IMR-90 (cell line): ENCODE measurements around the gene TSC22D4. TPM values are rescaled to one million over a fixed set of nuclear protein-coding genes. Genes with fewer than 3 reads are reported as not detected.

Experiments used
- ATAC-seq: fragments of 200-7000 bp; cut with Tn5 transposase; 2 replicates; pipeline ENCODE4 v1.9.1; 2020; ENCODE audit warnings: low read depth, mild to moderate bottlenecking, moderate library complexity
- BruUV-seq: library from RNA; stranded (reverse); fragments of 400-500 nt; replicated peaks from 2 replicates; lab custom pipeline; 2021; lab: Mats Ljungman, UMichigan
- CTCF ChIA-PET: fragments of 300-600 bp; formaldehyde crosslinking; extraction: SDS; loops from one replicate; lab custom pipeline; 2021; ENCODE audit warnings: antibody characterized with exemption; lab: Yijun Ruan, JAX
- POLR2A ChIA-PET: fragments of 300-600 bp; sonication (Branson Sonifier 250); formaldehyde crosslinking; loops from one replicate; lab custom pipeline; 2022; ENCODE audit warnings: antibody characterized with exemption; ENCODE audit not compliant: unreplicated experiment; lab: Charles Lee
- DNase-seq: peaks from one replicate; pipeline ENCODE4 v3.0.0; 2013
- H2AFZ ChIP-seq: replicated peaks from 2 replicates; pipeline ENCODE3; 2013; ENCODE audit warnings: low read length, mild to moderate bottlenecking; ENCODE audit not compliant: poor library complexity
- H2AK5ac ChIP-seq: 2 replicates; pipeline ENCODE4 v1.6.1; 2013; ENCODE audit warnings: low read depth, low read length, inconsistent platforms
- H2AK9ac ChIP-seq: replicated peaks from 2 replicates; pipeline ENCODE3; 2013; ENCODE audit warnings: mild to moderate bottlenecking, low read depth, low read length, moderate library complexity; ENCODE audit not compliant: poor library complexity
- H2BK120ac ChIP-seq: 2 replicates; pipeline ENCODE4 v1.6.1; 2013; ENCODE audit warnings: low read depth, low read length, inconsistent platforms
- H2BK15ac ChIP-seq: 3 replicates; pipeline ENCODE4 v1.6.1; 2013; ENCODE audit warnings: low read depth, low read length, inconsistent platforms
- H2BK20ac ChIP-seq: 2 replicates; pipeline ENCODE4 v1.6.1; 2013; ENCODE audit warnings: low read depth, mild to moderate bottlenecking, inconsistent platforms, low read length, moderate library complexity
- H2BK5ac ChIP-seq: 2 replicates; pipeline ENCODE4 v1.6.1; 2013; ENCODE audit warnings: mild to moderate bottlenecking, low read depth, low read length, inconsistent platforms; ENCODE audit not compliant: poor library complexity, severe bottlenecking
- H3K14ac ChIP-seq: replicated peaks from 2 replicates; pipeline ENCODE4 v1.6.1; 2013; ENCODE audit warnings: low read depth, low read length, inconsistent platforms
- H3K18ac ChIP-seq: 2 replicates; pipeline ENCODE4 v1.6.1; 2013; ENCODE audit warnings: low read depth, low read length, control low read depth
- H3K23ac ChIP-seq: 2 replicates; pipeline ENCODE4 v1.6.1; 2013; ENCODE audit warnings: low read depth, low read length, inconsistent platforms
- H3K27ac ChIP-seq: 2 replicates; pipeline ENCODE4 v1.5.1; 2013; ENCODE audit warnings: mild to moderate bottlenecking, control low read depth, low read length; ENCODE audit not compliant: insufficient read depth
- H3K27me3 ChIP-seq: 2 replicates; pipeline ENCODE4 v1.6.1; 2013; ENCODE audit warnings: low read length; ENCODE audit not compliant: control insufficient read depth, insufficient read depth
- H3K36me3 ChIP-seq: 2 replicates; pipeline ENCODE4 v1.6.1; 2013; ENCODE audit warnings: low read length, mixed read lengths; ENCODE audit not compliant: control insufficient read depth, insufficient read depth
- H3K4ac ChIP-seq: 2 replicates; pipeline ENCODE4 v1.6.1; 2013; ENCODE audit warnings: low read depth, low read length, inconsistent platforms
- H3K4me1 ChIP-seq: 2 replicates; pipeline ENCODE4 v1.6.1; 2013; ENCODE audit warnings: low read length, mixed read lengths; ENCODE audit not compliant: control insufficient read depth, insufficient read depth
- H3K4me2 ChIP-seq: 2 replicates; pipeline ENCODE4 v1.6.1; 2013; ENCODE audit warnings: low read depth, mild to moderate bottlenecking, control low read depth, low read length, moderate library complexity
- H3K4me3 ChIP-seq: 2 replicates; pipeline ENCODE4 v1.5.1; 2013; ENCODE audit warnings: low read depth, mild to moderate bottlenecking, control low read depth, low read length, moderate library complexity; ENCODE audit not compliant: insufficient read depth
- H3K56ac ChIP-seq: 2 replicates; pipeline ENCODE4 v1.6.1; 2013; ENCODE audit warnings: low read length, inconsistent platforms; ENCODE audit not compliant: insufficient read depth; ENCODE audit errors: extremely low read depth
- H3K79me1 ChIP-seq, 2 experiments: 2 replicates each; pipeline ENCODE4 v1.6.1; 2013; ENCODE audit warnings: low read length in 2 of 2, inconsistent platforms in 1 of 2, low read depth in 1 of 2
- H3K9ac ChIP-seq: 2 replicates; pipeline ENCODE4 v1.6.1; 2013; ENCODE audit warnings: low read depth, low read length, control low read depth
- H3K9me1 ChIP-seq: 2 replicates; pipeline ENCODE4 v1.6.1; 2013; ENCODE audit warnings: low read length, inconsistent platforms; ENCODE audit not compliant: insufficient read depth
- H3K9me3 ChIP-seq: 2 replicates; pipeline ENCODE4 v1.6.1; 2013; ENCODE audit warnings: low read length; ENCODE audit not compliant: control insufficient read depth, insufficient read depth
- H4K20me1 ChIP-seq: 2 replicates; pipeline ENCODE4 v1.6.1; 2013; ENCODE audit warnings: low read length, inconsistent platforms; ENCODE audit not compliant: insufficient read depth
- H4K5ac ChIP-seq: 2 replicates; pipeline ENCODE4 v1.6.1; 2013; ENCODE audit warnings: mild to moderate bottlenecking, low read depth, low read length, control low read depth
- H4K8ac ChIP-seq, 2 experiments: 2 replicates each; pipeline ENCODE4 v1.6.1; 2013; ENCODE audit warnings: low read depth in 2 of 2, low read length in 2 of 2, control low read depth in 1 of 2, inconsistent platforms in 1 of 2
- H4K91ac ChIP-seq: 2 replicates; pipeline ENCODE4 v1.6.1; 2013; ENCODE audit warnings: low read depth, low read length, inconsistent platforms; ENCODE audit not compliant: insufficient read depth
- FOS ChIP-seq: fragments of 150-350 bp; IDR thresholded peaks from 2 replicates; pipeline ENCODE4 v1.6.1; 2016; ENCODE audit warnings: low read depth, low read length
- RAD21 ChIP-seq: IDR thresholded peaks from 2 replicates; pipeline ENCODE4 v1.6.1; 2012; ENCODE audit warnings: low read length, improper control_type of control experiment
- WGBS, 2 experiments: methylation state at CpG; one replicate each; pipeline versions ENCODE4 v1.1.5 to v1.1.7; 2013; ENCODE audit warnings: missing lambda C conversion rate in 2 of 2; ENCODE audit not compliant: insufficient read length in 1 of 2; ENCODE audit errors: extremely low coverage in 2 of 2; 5-methylcytosine and 5-hydroxymethylcytosine counted together
- dilution Hi-C: fragments of 300-500 bp; cut with HindIII; formaldehyde crosslinking; loops from one replicate; pipeline ENCODE4 v1.14.3; 2018; ENCODE audit warnings: low sequenced_read_pairs; ENCODE audit not compliant: unreplicated experiment
- in situ Hi-C: fragments of 300-500 bp; cut with MboI; formaldehyde crosslinking; loops from 3 replicates; pipeline ENCODE4 v1.14.3; 2019; ENCODE audit warnings: low sequenced_read_pairs, inconsistent platforms, mixed read lengths
- intact Hi-C: fragments of 100-400 bp; cut with micrococcal nuclease; formaldehyde crosslinking; loops from 2 replicates; pipeline ENCODE4 v1.10.0; 2022
- polyA plus RNA-seq, 3 experiments: library from polyadenylated mRNA; depleted of rRNA; stranded (reverse); fragments of >200 nt; gene quantifications; 2 replicates each; pipeline ENCODE4 v1.2.3, GENCODE V29; 2012; ENCODE audit warnings: low replicate concordance in 1 of 3
- total RNA-seq: library from RNA; depleted of rRNA; stranded (reverse); fragments of >200 nt; gene quantifications from 2 replicates; pipeline ENCODE4 v1.2.3, GENCODE V29; 2012

The TSC22D4 gene
- total and polyA plus RNA-seq, 2 of the 4 experiments (the other 2 are of a cell fraction), result 9.3 to 29.9 TPM

- Histone ChIP-seq H3K79me1 (no peaks in the 10 kb centered on the region), H3K9me3 (no peaks in the 10 kb centered on the region), H2AFZ (no peak overlapping the region), H3K4ac (no peak overlapping the region), H2BK20ac (no peak overlapping the region), H3K27me3 (no peaks in the 10 kb centered on the region; the same call in 1 of the 2 replicates), H2BK15ac (no peak overlapping the region), H4K91ac (no peak overlapping the region), H3K56ac (no peak overlapping the region), H3K4me3 (no peak overlapping the region), H3K4me1 (peaks cover 5% of the 10 kb centered on the region), H2AK9ac (no peak overlapping the region), H3K9me1 (no peaks in the 10 kb centered on the region), H4K20me1 (0 out of 2 replicates have a peak, but pooled peaks cover 3% of the 10 kb centered on the region), H3K36me3 (no peaks in the 10 kb centered on the region), H2BK5ac (no peak overlapping the region), H3K27ac (no peak overlapping the region), H4K5ac (no peak overlapping the region), H3K23ac (no peak overlapping the region), H2AK5ac (no peak overlapping the region), H3K18ac (no peak overlapping the region), H4K8ac (no peak overlapping the region), H3K14ac (no peak overlapping the region), H3K9ac (no peak overlapping the region), H2BK120ac (no peak overlapping the region), H3K4me2 (no peak overlapping the region)
- ATAC-seq (no peak), DNase-seq (no peak)
- in situ Hi-C loops, result no loop called here
- dilution Hi-C loops, result no loop called here
- POLR2A ChIA-PET, result no interaction called here
- BruUV-seq, result no TSS peak
- CTCF ChIA-PET, result interaction anchor here (0.5 kb wide), 1 partner anchor 56 kb away, joined by 3 read pairs; no protein-coding TSS in a partner anchor
- intact Hi-C loops, result no loop called here
- TF ChIP-seq RAD21 (no peak), FOS (no peak)
- WGBS, 2 experiments, result 83% methylated on average over 1 of the region's 5 CpGs; no CpG with 5 or more reads in 1 of the 2 experiments
These were observed 7.2 kb upstream of the TSC22D4 start for GRCh38 chr7:100486111-100486636.
